Peyer's patch (tissue), 4 donors: ENCODE measurements around the gene RDH16.

Experiments used
- CTCF ChIP-seq, 6 experiments: fragments of 450-650 bp in 4 of 6; fragments of 200-600 bp in 2 of 6; sonication (generic) in 1 of 6; IDR thresholded peaks; one replicate each; pipeline ENCODE4 v1.5.1; 2017 to 2019; ENCODE audit warnings: antibody characterized with exemption in 6 of 6, mild to moderate bottlenecking in 3 of 6, moderate library complexity in 1 of 6
- POLR2A ChIP-seq, 2 donors: fragments of 450-650 bp; IDR thresholded peaks; one replicate each; pipeline ENCODE4 v1.5.1; 2017; ENCODE audit warnings: antibody characterized with exemption in 2 of 2, mild to moderate bottlenecking in 2 of 2, moderate library complexity in 2 of 2

- TF ChIP-seq CTCF (IDR thresholded peaks at IDR 0.05) (no peak), POLR2A (IDR thresholded peaks at IDR 0.05) (no peak)
These were observed 1.0 kb upstream of the RDH16 start for GRCh38 chr12:56958422-56958821.
